GM12891 (cell line): ENCODE data around the gene BCL2L13.

ENCODE experiments used
- PAX5 ChIP-seq: IDR thresholded peaks from 2 replicates; pipeline ENCODE4 v1.6.1; 2011; ENCODE audit warnings: low read length, moderate library complexity, mild to moderate bottlenecking; ENCODE audit not compliant: insufficient read depth, severe bottlenecking
- POLR2A ChIP-seq: IDR thresholded peaks from 2 replicates; pipeline ENCODE4 v1.6.1; 2011; ENCODE audit warnings: low read depth, low read length, control low read depth
- POLR2AphosphoS5 ChIP-seq: IDR thresholded peaks from 2 replicates; pipeline ENCODE4 v1.6.1; 2011; ENCODE audit warnings: low read depth, low read length, control low read depth
- POU2F2 ChIP-seq: IDR thresholded peaks from 2 replicates; pipeline ENCODE4 v1.6.1; 2011; ENCODE audit warnings: low read depth, mild to moderate bottlenecking, control low read depth, low read length, moderate library complexity
- SPI1 ChIP-seq: IDR thresholded peaks from 2 replicates; pipeline ENCODE4 v1.6.1; 2011; ENCODE audit warnings: low read depth, low read length, control low read depth
- TAF1 ChIP-seq: IDR thresholded peaks from 2 replicates; pipeline ENCODE4 v1.6.1; 2011; ENCODE audit warnings: low read depth, low read length, control low read depth

GRCh38 chr22:17733466-17733865, 94.9 kb downstream of the BCL2L13 start:
- peak; percentile 19; the same call in 1 of the 2 replicates for TF ChIP-seq POLR2A
- TF ChIP-seq POU2F2 = no peak
- TF ChIP-seq POLR2AphosphoS5 = no peak
- TF ChIP-seq TAF1 = no peak
- no peak for TF ChIP-seq SPI1
- TF ChIP-seq PAX5 = no peak
